ENCODE measurements around the gene CYP46A1.

The CYP46A1 gene

DNA sequence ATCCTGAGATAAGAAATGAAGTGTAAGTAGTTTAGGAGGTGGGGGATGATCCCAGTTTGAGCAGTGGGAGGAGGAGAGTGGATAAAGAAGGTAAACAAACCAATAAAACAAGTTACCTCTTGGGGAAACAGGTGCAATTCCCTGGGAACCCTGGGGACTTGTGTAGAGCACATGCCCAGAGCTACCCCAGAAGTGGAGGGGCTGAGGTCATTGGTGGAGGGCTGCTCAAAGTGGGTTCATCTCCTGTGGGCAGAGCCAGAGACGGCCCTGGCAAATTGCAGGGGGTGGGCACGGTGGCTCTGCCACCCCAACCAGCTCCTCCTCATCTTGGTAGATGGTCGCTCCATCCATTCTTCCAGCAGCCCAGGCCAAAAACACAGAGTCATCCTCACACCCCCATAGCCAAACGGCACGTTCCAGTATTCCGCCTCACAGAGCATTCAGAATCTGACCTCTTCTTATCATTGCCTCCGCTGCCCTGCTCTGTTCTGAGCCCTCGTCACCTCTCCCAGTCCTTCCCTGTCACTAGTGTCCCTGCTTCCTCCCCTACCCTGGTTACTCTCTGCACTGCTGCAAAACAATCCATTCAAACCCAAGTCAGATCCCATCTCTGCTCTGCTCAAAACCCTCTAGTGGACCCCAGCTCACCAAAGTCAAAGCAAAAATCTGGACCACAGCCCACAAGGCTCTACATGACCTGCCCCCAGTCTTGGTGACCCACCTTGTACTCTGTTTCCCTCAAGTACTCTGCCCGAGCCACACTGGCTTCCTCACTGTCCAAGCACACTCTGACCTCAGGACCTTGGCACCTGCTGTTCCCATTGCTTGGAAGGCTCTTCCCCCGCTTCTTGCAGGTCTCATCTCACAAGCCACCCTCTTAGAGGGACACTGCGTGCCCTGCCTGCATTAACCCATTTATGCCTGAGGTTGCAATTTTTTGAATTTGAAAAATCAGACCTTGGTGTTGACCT lies 5.5 kb downstream of the CYP46A1 start:
- DNase-seq (ENCODE audit: low read depth): no peak

DNA sequence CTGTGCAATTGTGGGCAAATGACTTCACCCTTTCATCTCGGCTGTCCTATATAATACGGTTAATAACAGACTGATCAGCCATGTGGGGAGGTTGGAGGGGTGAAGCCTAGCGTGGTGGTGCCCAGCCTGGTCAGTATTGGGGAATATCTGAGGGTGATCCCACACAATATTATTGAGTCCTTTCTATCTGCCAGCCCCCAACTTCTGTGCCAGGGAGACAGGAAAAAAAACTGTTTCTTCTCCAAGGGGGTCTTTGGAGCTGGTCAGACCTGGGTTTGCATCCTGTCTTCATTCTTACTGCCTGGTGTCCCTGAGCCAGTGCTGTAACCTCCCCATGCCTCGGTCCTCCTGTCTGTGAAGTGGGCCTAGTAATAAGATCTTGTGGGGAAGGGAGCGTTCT lies 6.5 kb downstream of the CYP46A1 start:
- DNase-seq (ENCODE audit: low read depth): no peak

DNA sequence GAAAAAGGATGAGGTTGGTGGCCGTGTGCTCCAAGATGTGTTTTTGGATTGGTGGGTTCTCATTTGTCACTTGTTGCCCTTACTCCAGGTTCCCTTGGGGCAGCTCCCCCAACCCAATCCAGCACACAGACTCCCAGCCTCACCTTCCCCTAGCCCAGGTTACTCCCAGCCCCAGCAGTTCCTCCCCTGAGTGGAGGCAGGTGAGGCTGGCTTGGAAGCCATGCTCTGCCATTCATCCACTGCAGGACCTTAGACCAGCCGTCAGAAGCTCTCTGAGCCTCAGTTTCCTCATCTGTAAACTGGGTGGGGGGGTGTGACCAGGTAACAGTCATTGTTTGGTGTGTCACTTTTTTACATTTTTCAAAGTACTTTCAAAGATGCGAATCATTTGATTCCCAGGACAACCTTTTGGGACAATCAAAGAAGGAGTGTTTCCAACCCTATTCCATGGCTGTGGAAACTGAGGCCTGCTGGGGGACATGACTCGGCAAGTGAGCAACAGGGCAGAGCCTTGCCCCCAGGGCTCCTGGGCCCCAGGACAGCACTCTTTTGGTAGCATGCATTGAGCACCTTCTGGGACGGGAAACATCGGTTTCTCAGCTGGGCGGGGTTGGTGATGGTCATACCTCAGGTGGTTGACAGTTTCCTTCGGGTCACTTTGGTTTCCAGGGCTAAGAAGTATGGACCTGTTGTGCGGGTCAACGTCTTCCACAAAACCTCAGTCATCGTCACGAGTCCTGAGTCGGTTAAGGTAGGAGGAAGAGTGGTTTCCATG lies 7.2 kb downstream of the CYP46A1 start:
- no peak for DNase-seq (ENCODE audit: low read depth)

DNA sequence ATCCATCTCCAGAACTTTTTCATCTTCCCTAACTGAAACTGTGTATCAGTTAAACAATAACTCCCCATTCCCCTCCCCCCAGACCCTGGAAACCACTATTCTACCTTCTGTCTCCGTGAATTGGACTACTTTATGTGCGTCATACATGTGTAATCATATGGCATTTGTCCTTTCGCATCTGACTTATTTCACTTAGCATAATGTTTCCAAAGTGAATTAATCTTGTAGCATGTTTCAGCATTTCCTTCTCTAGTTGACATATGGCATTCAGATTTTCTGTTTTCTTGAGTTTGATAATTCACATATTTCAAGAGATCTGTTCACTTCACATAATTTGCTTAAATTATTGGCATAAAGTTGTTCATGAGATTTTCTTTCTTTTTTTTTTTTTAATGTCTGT lies 9.8 kb downstream of the CYP46A1 start:
- DNase-seq (ENCODE audit: low read depth): no peak

DNA sequence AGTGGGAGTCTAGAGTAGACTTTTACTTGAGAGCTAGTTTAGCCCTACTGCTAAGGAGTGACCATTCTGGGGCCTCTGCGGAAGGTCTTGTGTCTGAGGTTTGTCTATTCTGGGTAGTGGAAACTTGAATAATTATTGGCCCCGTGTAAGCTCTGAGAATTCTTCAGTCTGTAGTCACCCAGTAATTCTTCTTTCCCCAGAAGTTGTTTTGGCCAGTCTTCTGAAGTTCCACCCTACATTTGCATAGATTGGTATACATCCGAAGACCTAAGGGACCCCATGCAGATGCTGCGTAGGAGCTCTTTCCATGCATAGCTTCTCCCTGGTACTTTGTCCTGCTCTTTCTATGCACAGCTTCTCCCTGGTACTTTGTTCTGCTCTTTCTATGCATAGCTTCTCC lies 12.8 kb downstream of the CYP46A1 start:
- no peak for DNase-seq (ENCODE audit: low read depth)

DNA sequence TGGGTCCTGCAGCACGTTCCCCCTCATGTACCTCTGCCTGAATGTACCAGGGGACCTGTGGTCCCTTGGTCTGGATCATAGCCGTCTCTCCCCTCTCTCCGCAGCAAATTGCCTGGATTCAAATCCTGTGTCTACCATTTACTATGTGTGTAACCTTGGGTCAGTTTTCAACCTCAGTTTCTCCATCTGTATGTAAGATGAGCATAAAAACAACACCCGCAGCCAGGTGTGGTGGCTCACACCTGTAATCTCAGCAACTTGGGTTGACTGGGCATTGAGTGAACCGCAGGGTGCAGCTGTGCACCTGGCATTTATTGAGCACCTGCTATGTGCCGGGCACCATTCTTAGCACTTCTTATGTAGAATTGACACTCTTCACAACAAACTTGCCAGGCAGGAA lies 14.1 kb downstream of the CYP46A1 start:
- no peak for DNase-seq (ENCODE audit: low read depth)

DNA sequence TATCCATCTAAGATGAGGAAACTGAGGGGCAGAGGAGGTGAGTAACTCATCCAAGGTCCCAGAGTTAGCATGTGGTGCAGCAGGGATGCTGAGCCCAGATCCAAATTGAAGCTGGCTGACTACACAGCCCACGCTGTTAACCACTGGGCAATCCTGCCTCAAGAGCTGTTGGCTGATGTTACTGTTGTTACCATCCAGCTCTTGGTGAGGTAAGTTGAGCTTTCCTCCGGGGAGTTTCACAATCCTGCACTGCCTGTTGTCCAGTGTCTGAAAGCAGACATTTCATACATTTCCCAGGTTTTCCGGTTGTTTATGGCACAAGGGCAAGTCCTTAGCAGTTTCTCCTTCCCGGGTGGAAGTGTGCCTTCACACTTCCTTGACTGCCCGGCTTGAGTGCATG lies 14.5 kb downstream of the CYP46A1 start:
- no peak for DNase-seq (ENCODE audit: low read depth)

DNA sequence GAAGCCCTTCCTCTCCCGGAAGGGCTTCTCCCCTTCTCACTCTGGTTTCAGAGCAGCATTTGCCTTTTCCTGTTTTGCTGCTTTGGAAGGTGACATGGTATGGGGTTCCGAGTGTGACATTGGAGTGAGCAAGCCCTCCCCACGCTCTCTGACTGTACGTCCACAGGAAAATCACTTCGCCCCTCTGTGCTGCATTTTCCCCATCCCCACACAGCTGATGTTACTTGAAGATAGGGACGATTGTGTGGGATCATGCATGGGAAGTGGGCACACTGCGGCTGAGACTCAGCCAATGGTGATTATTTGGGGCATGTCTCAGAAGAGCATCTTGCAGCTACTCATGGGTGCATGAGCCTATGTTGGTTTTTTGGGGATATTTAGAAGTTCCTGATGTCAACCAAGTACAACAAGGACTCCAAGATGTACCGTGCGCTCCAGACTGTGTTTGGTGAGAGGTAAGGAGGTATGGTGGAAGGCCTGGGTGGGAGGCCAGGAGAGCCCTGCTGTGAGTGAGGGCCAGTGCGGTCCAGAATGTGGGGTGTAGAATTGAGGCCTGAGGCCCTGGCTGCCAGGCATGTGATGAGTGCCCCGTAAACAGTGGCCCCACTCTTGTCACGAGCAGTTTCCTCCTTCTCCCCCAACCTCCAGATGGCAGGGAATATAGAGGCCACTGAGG lies 15.1 kb downstream of the CYP46A1 start:
- no peak for DNase-seq (ENCODE audit: low read depth)

DNA sequence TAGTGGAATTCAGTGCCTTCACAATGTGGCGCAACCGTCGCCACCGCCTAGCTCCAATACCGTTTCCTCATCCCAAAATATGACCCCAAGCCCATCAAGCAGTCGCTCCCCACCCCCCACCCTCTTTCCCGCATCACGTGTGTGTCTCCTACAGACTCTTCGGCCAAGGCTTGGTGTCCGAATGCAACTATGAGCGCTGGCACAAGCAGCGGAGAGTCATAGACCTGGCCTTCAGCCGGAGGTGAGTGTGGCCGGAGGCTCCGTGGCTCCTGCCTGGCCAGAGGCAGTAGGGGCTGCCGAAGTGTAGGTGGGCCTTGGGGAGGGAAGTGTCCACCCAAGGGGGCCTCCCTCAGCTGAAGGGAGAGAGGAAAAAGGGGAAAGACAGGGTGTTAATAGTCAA lies 15.8 kb downstream of the CYP46A1 start:
- DNase-seq (ENCODE audit: low read depth): no peak

DNA sequence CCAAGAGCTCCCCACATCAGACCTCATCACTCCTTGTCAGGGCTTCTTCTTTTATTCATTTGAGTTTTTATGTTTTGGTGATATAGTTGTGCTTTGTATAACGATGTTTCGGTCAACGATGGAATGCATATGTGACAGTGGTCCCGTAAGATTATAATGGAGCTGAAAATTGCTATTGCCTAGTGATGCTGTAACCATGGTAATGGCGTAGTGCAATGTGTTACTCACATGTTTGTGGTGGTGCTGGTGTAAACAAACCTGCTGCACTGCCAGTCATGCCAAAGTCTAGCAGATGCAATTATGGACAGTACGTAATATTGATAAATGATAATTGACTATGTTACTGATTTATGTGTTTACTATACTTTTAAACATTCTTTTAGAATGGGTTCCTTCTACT lies 16.3 kb downstream of the CYP46A1 start:
- no peak for DNase-seq (ENCODE audit: low read depth)

DNA sequence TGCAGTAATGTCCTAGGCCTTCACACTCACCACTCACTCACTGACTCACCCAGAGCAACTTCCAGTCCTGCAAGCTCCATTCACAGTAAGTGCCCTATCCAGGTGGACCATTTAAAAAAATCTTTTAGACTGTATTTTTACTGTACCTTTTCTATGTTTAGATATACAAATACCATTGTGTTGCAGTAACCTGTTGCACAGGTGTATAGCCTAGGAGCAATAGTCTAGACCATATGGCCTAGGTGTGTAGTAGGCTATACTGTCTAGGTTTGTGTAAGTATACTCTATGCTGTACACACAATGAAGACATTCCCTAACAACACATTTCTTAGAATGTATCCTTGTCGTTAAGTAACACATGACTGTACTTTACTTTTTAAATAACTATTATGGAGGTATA lies 17.2 kb downstream of the CYP46A1 start:
- DNase-seq (ENCODE audit: low read depth): no peak

DNA sequence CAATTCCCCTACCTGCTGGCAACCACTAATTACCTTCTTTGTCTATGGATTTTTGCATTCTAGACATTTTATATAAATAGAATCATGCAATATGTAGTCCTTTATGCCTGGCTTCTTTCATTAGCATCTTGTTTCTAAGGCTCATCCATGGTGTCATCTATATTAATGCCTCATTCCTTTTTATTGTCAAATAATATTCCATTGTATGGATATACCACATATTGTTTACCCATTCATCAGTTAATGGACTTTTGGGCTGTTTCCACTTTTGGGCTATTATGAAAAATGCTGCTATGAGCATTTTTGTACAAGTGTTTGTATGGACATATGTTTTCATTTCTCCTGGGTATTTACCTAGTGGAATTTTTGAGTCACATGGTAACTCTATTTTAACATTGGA lies 18.0 kb downstream of the CYP46A1 start:
- DNase-seq (ENCODE audit: low read depth): no peak

DNA sequence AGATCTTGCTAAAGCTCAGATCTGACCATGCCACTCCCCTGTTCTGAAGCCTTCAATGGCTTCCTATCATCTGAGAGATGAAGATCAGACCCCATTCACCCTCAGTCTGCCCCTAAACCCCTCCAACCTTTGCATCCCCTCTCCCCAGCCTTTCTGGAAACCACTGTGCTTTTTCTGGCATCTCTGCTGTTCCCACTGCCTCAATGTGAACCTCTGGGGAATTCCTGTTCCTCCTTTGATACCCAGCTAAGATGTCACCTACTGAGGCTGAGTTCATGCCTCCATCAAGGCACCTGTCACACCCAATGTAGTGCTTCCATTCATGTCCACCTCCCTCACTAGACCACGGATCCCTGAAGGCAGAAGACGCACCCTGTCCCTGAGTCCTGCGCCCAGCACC lies 19.3 kb downstream of the CYP46A1 start:
- DNase-seq (ENCODE audit: low read depth): no peak

DNA sequence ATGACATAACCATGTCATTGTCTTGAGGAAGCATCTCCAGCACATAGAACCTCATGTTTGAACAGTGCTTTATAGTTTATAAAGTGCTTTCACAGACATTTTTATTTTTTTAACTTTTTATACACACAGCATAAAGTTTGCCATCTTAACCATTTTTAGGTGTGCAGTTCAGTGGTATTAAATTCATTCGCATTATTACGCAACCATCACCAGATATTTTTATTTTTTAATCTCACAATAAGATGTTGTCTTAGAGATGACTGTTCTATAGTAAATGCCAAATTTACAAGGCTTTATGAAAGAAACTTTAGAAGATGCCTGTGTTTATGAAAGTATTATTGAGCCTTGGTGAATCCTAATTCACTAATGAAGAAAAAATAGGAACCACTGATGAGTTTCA lies 19.9 kb downstream of the CYP46A1 start:
- DNase-seq (ENCODE audit: low read depth): no peak

DNA sequence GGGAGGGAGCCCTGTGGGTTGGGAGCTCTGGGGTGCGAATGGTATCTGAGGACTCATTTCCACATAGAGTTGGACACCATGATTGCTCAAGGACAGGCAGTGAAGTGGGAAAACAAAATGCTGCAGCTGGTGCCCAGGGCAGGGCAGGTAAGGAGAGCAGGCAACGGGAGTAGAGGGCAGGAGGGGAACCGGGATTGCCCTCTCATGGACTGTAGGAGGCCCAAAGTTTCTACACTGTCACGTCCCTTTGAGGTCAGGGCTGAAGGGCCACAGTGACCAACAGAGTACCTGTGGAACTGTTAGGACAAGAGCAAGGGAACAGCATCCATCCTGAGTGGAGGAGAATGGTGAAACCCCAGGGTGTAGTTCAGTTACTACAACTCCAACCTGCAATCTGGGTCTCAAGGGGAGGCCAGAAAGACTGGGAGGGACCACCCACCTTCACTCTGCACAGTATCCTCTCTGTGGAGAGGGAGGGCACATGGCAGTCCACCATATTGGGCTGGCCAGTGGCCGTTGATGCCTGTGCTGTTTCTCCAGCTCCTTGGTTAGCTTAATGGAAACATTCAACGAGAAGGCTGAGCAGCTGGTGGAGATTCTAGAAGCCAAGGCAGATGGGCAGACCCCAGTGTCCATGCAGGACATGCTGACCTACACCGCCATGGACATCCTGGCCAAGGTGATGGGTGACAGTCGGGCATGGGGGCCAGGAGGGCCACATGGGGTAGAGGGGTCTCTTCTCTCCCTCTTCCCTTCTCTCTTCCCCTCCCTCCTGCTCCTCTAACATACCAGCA lies 22.2 kb downstream of the CYP46A1 start:
- no peak for DNase-seq (ENCODE audit: low read depth)

DNA sequence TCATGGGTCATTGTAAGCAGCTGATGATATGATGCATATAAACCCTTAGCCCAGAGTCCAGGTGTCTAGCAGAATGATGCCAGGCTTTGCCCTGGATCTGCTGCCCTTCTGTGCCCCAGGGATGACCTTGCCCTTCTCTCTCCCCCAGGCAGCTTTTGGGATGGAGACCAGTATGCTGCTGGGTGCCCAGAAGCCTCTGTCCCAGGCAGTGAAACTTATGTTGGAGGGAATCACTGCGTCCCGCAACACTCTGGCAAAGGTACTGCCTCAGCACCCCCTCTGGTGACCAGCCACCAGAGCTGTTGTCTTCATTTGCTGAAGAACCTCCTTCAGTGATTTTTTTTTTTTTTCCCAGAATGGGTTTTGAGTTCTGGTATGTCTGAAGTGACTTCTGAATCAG lies 23.3 kb downstream of the CYP46A1 start:
- DNase-seq (ENCODE audit: low read depth): no peak

DNA sequence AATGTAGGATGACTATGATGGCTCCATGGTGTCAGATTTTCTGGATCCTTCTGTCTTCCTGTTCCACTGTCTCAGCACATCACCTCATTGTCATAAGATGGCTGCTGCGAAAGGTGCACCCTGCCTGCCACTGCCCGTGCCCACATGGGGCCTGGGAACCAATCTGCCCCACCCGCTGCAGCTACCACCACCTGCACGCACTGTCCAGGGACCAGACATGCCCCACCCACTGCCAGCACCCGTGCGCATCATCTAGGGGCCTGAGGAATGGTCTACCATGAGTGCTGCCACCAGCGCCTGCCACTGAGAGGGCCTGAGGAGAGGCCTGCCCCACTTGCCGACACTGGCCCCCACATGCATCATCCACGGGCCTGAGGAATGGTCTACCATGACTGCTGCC lies 23.8 kb downstream of the CYP46A1 start:
- DNase-seq (ENCODE audit: low read depth): no peak

DNA sequence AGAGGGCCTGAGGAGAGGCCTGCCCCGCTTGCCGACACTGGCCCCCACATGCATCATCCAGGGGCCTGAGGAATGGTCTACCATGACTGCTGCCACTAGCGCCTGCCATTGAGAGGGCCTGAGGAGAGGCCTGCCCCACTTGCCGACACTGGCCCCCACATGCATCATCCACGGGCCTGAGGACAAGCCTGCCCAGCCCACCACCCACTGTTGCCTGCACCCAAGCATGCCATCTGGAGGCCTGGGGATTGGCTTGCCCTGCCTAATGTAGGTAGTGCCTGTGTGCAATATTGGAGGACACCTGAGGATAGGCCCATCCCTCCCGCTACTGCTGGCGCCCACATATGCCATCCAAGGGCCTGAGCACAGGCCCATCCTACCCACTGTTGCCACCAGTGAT lies 24.4 kb downstream of the CYP46A1 start:
- DNase-seq (ENCODE audit: low read depth): no peak

DNA sequence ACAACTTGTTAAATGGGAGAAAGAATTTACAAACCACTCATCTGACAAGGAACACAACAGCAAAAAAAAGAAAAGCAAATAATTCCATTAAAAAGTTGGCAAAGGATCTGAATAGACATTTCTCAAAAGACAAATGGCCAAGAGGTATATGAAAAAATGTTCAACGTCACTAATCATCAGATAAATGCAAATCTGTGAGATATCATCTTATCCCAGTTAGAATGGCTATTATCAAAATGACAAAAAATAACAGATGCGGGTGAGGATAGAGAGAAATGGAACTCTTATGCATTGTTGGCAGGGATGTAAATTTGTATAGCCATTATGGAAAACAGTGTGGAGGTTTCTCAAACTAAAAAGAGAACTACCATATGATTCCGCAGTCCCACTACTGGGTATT lies 29.9 kb downstream of the CYP46A1 start:
- DNase-seq (ENCODE audit: low read depth): no peak

DNA sequence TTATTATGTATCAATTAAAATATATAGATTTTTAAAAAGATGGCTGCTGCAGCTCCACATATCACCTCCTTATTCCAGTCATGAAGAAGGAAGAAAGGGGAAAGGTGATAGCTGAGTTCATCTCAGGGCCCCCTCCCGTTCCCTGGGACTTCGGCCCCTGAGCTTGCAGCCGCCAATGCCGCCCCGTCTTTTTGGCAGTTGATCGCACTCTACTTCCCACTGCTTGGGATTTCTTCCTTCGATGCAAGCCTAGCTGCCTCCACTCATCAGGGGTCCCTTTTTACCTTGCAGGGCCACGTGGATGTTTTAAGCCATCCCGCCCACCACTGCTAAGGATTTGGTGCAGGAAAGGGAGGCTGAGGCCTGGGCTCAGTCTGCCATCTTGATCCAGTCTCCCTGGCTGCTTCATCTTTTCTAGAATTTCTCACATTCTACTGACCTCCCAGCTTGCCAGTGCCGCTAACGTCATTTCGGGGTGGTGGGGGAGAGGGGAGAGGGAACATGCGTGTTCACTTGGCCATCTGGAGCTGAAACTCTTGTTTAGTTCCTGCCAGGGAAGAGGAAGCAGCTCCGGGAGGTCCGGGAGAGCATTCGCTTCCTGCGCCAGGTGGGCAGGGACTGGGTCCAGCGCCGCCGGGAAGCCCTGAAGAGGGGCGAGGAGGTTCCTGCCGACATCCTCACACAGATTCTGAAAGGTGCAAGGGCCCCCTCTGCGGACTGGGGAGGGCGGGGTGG lies 31.3 kb downstream of the CYP46A1 start:
- no peak for DNase-seq (ENCODE audit: low read depth)
